IMR-90 (cell line): Measurements from ENCODE around the gene TMEM128. TPM values are rescaled to one million over a fixed set of nuclear protein-coding genes. Genes with fewer than 3 reads are reported as not detected.

Experiments
- ATAC-seq: fragments of 200-7000 bp; cut with Tn5 transposase; 2 replicates; pipeline ENCODE4 v1.9.1; 2020; ENCODE audit warnings: low read depth, mild to moderate bottlenecking, moderate library complexity
- BruUV-seq: library from RNA; stranded (reverse); fragments of 400-500 nt; replicated peaks from 2 replicates; lab custom pipeline; 2021; lab: Mats Ljungman, UMichigan
- CTCF ChIA-PET: fragments of 300-600 bp; formaldehyde crosslinking; extraction: SDS; loops from one replicate; lab custom pipeline; 2021; ENCODE audit warnings: antibody characterized with exemption; lab: Yijun Ruan, JAX
- POLR2A ChIA-PET: fragments of 300-600 bp; sonication (Branson Sonifier 250); formaldehyde crosslinking; loops from one replicate; lab custom pipeline; 2022; ENCODE audit warnings: antibody characterized with exemption; ENCODE audit not compliant: unreplicated experiment; lab: Charles Lee
- DNase-seq: peaks from one replicate; pipeline ENCODE4 v3.0.0; 2013
- H2AFZ ChIP-seq: replicated peaks from 2 replicates; pipeline ENCODE3; 2013; ENCODE audit warnings: low read length, mild to moderate bottlenecking; ENCODE audit not compliant: poor library complexity
- H2AK5ac ChIP-seq: 2 replicates; pipeline ENCODE4 v1.6.1; 2013; ENCODE audit warnings: low read depth, low read length, inconsistent platforms
- H2AK9ac ChIP-seq: replicated peaks from 2 replicates; pipeline ENCODE3; 2013; ENCODE audit warnings: mild to moderate bottlenecking, low read depth, low read length, moderate library complexity; ENCODE audit not compliant: poor library complexity
- H2BK120ac ChIP-seq: 2 replicates; pipeline ENCODE4 v1.6.1; 2013; ENCODE audit warnings: low read depth, low read length, inconsistent platforms
- H2BK15ac ChIP-seq: 3 replicates; pipeline ENCODE4 v1.6.1; 2013; ENCODE audit warnings: low read depth, low read length, inconsistent platforms
- H2BK20ac ChIP-seq: 2 replicates; pipeline ENCODE4 v1.6.1; 2013; ENCODE audit warnings: low read depth, mild to moderate bottlenecking, inconsistent platforms, low read length, moderate library complexity
- H2BK5ac ChIP-seq: 2 replicates; pipeline ENCODE4 v1.6.1; 2013; ENCODE audit warnings: mild to moderate bottlenecking, low read depth, low read length, inconsistent platforms; ENCODE audit not compliant: poor library complexity, severe bottlenecking
- H3K14ac ChIP-seq: replicated peaks from 2 replicates; pipeline ENCODE4 v1.6.1; 2013; ENCODE audit warnings: low read depth, low read length, inconsistent platforms
- H3K18ac ChIP-seq: 2 replicates; pipeline ENCODE4 v1.6.1; 2013; ENCODE audit warnings: low read depth, low read length, control low read depth
- H3K23ac ChIP-seq: 2 replicates; pipeline ENCODE4 v1.6.1; 2013; ENCODE audit warnings: low read depth, low read length, inconsistent platforms
- H3K27ac ChIP-seq: 2 replicates; pipeline ENCODE4 v1.5.1; 2013; ENCODE audit warnings: mild to moderate bottlenecking, control low read depth, low read length; ENCODE audit not compliant: insufficient read depth
- H3K27me3 ChIP-seq: 2 replicates; pipeline ENCODE4 v1.6.1; 2013; ENCODE audit warnings: low read length; ENCODE audit not compliant: control insufficient read depth, insufficient read depth
- H3K36me3 ChIP-seq: 2 replicates; pipeline ENCODE4 v1.6.1; 2013; ENCODE audit warnings: low read length, mixed read lengths; ENCODE audit not compliant: control insufficient read depth, insufficient read depth
- H3K4ac ChIP-seq: 2 replicates; pipeline ENCODE4 v1.6.1; 2013; ENCODE audit warnings: low read depth, low read length, inconsistent platforms
- H3K4me1 ChIP-seq: 2 replicates; pipeline ENCODE4 v1.6.1; 2013; ENCODE audit warnings: low read length, mixed read lengths; ENCODE audit not compliant: control insufficient read depth, insufficient read depth
- H3K4me2 ChIP-seq: 2 replicates; pipeline ENCODE4 v1.6.1; 2013; ENCODE audit warnings: low read depth, mild to moderate bottlenecking, control low read depth, low read length, moderate library complexity
- H3K4me3 ChIP-seq: 2 replicates; pipeline ENCODE4 v1.5.1; 2013; ENCODE audit warnings: low read depth, mild to moderate bottlenecking, control low read depth, low read length, moderate library complexity; ENCODE audit not compliant: insufficient read depth
- H3K56ac ChIP-seq: 2 replicates; pipeline ENCODE4 v1.6.1; 2013; ENCODE audit warnings: low read length, inconsistent platforms; ENCODE audit not compliant: insufficient read depth; ENCODE audit errors: extremely low read depth
- H3K79me1 ChIP-seq, 2 experiments: 2 replicates each; pipeline ENCODE4 v1.6.1; 2013; ENCODE audit warnings: low read length in 2 of 2, inconsistent platforms in 1 of 2, low read depth in 1 of 2
- H3K9ac ChIP-seq: 2 replicates; pipeline ENCODE4 v1.6.1; 2013; ENCODE audit warnings: low read depth, low read length, control low read depth
- H3K9me1 ChIP-seq: 2 replicates; pipeline ENCODE4 v1.6.1; 2013; ENCODE audit warnings: low read length, inconsistent platforms; ENCODE audit not compliant: insufficient read depth
- H3K9me3 ChIP-seq: 2 replicates; pipeline ENCODE4 v1.6.1; 2013; ENCODE audit warnings: low read length; ENCODE audit not compliant: control insufficient read depth, insufficient read depth
- H4K20me1 ChIP-seq: 2 replicates; pipeline ENCODE4 v1.6.1; 2013; ENCODE audit warnings: low read length, inconsistent platforms; ENCODE audit not compliant: insufficient read depth
- H4K5ac ChIP-seq: 2 replicates; pipeline ENCODE4 v1.6.1; 2013; ENCODE audit warnings: mild to moderate bottlenecking, low read depth, low read length, control low read depth
- H4K8ac ChIP-seq, 2 experiments: 2 replicates each; pipeline ENCODE4 v1.6.1; 2013; ENCODE audit warnings: low read depth in 2 of 2, low read length in 2 of 2, control low read depth in 1 of 2, inconsistent platforms in 1 of 2
- H4K91ac ChIP-seq: 2 replicates; pipeline ENCODE4 v1.6.1; 2013; ENCODE audit warnings: low read depth, low read length, inconsistent platforms; ENCODE audit not compliant: insufficient read depth
- BHLHE40 ChIP-seq: fragments of 150-350 bp; IDR thresholded peaks from 2 replicates; pipeline ENCODE4 v1.6.1; 2016; ENCODE audit warnings: mild to moderate bottlenecking, low read depth, low read length
- CEBPB ChIP-seq: IDR thresholded peaks from 2 replicates; pipeline ENCODE4 v1.6.1; 2012; ENCODE audit warnings: low read depth, low read length, improper control_type of control experiment
- FOS ChIP-seq: fragments of 150-350 bp; IDR thresholded peaks from 2 replicates; pipeline ENCODE4 v1.6.1; 2016; ENCODE audit warnings: low read depth, low read length
- MAFK ChIP-seq: IDR thresholded peaks from 2 replicates; pipeline ENCODE4 v1.6.1; 2012; ENCODE audit warnings: low read depth, low read length, improper control_type of control experiment
- MAZ ChIP-seq: IDR thresholded peaks from 2 replicates; pipeline ENCODE4 v1.6.1; 2012; ENCODE audit warnings: low read depth, mild to moderate bottlenecking, low read length, improper control_type of control experiment, moderate library complexity, borderline replicate concordance
- MXI1 ChIP-seq: IDR thresholded peaks from 2 replicates; pipeline ENCODE4 v1.6.1; 2012; ENCODE audit warnings: low read depth, mild to moderate bottlenecking, low read length, moderate library complexity, borderline replicate concordance
- NFE2L2 ChIP-seq: fragments of 150-350 bp; IDR thresholded peaks from 2 replicates; pipeline ENCODE4 v1.6.1; 2016; ENCODE audit warnings: low read depth, mild to moderate bottlenecking, low read length
- POLR2A ChIP-seq: IDR thresholded peaks from 2 replicates; pipeline ENCODE4 v1.6.1; 2012; ENCODE audit warnings: mild to moderate bottlenecking, low read depth, low read length
- RAD21 ChIP-seq: IDR thresholded peaks from 2 replicates; pipeline ENCODE4 v1.6.1; 2012; ENCODE audit warnings: low read length, improper control_type of control experiment
- RCOR1 ChIP-seq: IDR thresholded peaks from 2 replicates; pipeline ENCODE4 v1.6.1; 2012; ENCODE audit warnings: mild to moderate bottlenecking, low read length, improper control_type of control experiment; ENCODE audit not compliant: insufficient replicate concordance
- RFX5 ChIP-seq: IDR thresholded peaks from 2 replicates; pipeline ENCODE4 v1.8.0; 2012; ENCODE audit warnings: low read depth, mild to moderate bottlenecking, low read length, moderate library complexity
- SMC3 ChIP-seq: fragments of 150-350 bp; IDR thresholded peaks from 2 replicates; pipeline ENCODE4 v1.6.1; 2016; ENCODE audit warnings: low read depth, mild to moderate bottlenecking, antibody characterized with exemption, low read length, moderate library complexity
- WGBS, 2 experiments: methylation state at CpG; one replicate each; pipeline versions ENCODE4 v1.1.5 to v1.1.7; 2013; ENCODE audit warnings: missing lambda C conversion rate in 2 of 2; ENCODE audit not compliant: insufficient read length in 1 of 2; ENCODE audit errors: extremely low coverage in 2 of 2; 5-methylcytosine and 5-hydroxymethylcytosine counted together
- dilution Hi-C: fragments of 300-500 bp; cut with HindIII; formaldehyde crosslinking; loops from one replicate; pipeline ENCODE4 v1.14.3; 2018; ENCODE audit warnings: low sequenced_read_pairs; ENCODE audit not compliant: unreplicated experiment
- in situ Hi-C: fragments of 300-500 bp; cut with MboI; formaldehyde crosslinking; loops from 3 replicates; pipeline ENCODE4 v1.14.3; 2019; ENCODE audit warnings: low sequenced_read_pairs, inconsistent platforms, mixed read lengths
- intact Hi-C: fragments of 100-400 bp; cut with micrococcal nuclease; formaldehyde crosslinking; loops from 2 replicates; pipeline ENCODE4 v1.10.0; 2022
- polyA plus RNA-seq, 3 experiments: library from polyadenylated mRNA; depleted of rRNA; stranded (reverse); fragments of >200 nt; gene quantifications; 2 replicates each; pipeline ENCODE4 v1.2.3, GENCODE V29; 2012; ENCODE audit warnings: low replicate concordance in 1 of 3
- total RNA-seq: library from RNA; depleted of rRNA; stranded (reverse); fragments of >200 nt; gene quantifications from 2 replicates; pipeline ENCODE4 v1.2.3, GENCODE V29; 2012
- TF ChIP-seq, protein P1 (sequence below): fragments of 150-350 bp; IDR thresholded peaks from 2 replicates; pipeline ENCODE4 v1.6.1; 2016; ENCODE audit warnings: low read depth, mild to moderate bottlenecking, low read length, moderate library complexity, borderline replicate concordance
- TF ChIP-seq, protein P2 (sequence below): fragments of 150-350 bp; IDR thresholded peaks from 2 replicates; pipeline ENCODE4 v1.6.1; 2017; ENCODE audit warnings: mild to moderate bottlenecking, antibody characterized with exemption, low read length, low read depth

The TMEM128 gene
- total and polyA plus RNA-seq, 2 of the 4 experiments (the other 2 are of a cell fraction) = 21.9 to 22.6 TPM

DNA sequence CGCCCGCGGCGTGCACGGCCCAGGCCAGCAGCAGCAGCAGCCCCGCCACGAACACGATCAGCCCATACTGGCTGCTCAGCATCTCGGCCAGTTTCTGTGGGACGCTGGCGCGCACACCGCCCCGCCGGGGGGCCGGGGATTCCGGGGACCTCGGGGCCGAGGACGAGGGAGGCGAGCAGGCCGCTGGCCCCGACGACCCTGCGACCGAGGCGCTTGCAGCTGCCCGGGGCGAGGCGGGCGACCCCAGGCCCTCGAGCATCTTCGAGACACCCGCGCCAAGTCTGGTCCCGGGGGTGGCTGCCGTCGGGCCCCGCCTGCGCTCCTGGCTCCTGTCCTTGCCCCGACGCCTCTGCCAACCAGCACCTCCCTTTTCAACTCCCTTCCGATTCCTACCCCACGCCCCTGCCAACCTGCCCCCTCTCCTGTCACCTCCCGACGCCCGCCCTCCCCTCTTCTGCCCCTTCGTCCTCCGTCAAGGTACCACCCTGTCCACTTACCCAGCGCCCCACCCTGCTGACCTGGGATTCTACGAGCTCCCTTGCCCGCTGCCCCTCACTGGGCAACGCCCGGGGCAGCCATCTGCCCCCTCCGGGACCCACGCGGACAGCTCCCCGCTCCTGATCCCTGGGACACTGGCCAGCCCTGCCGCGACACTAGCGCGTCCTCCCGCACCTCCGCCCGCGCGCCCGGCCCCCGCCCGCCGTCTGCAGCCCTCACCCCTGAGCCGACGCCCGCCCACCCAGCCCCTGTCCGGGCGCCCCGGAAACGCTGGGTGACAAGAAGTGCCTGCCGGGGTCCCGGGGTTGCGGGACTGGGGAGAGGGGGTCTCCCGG, 21.2 kb downstream of the TMEM128 start, which contains the start of gene OTOP1 (continued):
- TF ChIP-seq FOS = no peak

DNA sequence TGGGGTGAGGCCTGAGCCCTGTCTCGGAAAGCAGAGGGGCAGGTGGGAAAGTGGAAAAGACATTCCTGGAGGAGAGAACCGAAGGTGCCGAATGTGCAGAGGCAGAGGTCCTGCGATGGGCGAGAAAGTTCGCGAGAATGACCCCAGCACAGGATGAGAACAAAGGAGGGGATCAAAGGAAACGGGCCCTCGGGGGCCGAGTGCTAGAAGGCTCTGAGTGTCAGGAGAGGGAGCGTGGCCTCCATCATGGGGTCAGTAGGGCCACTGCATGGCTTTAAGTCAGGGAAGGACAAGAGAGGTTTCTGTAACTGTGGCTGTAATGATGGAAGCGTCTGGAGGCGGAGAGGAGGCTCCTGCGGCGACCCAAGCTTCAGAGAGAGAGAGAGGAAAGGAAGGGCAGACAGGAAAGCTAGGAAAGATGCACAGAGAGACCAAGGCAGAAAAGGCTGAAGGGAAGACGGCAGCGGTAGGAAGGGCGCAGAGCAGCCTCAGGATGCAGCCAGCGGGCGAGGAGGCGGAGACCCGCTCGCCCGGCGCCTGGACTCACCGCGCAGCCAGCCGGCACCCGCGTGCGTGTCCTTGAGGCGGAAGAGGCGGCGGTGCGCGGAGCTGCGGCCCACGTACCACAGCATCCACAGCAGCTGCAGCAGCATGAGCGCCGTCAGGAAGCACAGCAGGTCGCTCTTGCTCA, 22.0 kb downstream of the TMEM128 start:
- DNase-seq = peak; percentile 2
- H4K91ac ChIP-seq = no peak overlapping the region
- CTCF ChIA-PET = no interaction called here
- H3K9me1 ChIP-seq = no peaks in the 10 kb centered on the region
- no peak overlapping the region for H3K4ac ChIP-seq
- WGBS, 2 experiments = 25% methylated on average over 4 of the region's 41 CpGs; no CpG with 5 or more reads in 1 of the 2 experiments
- H2BK5ac ChIP-seq = no peak overlapping the region
- dilution Hi-C loops (no loop called here), in situ Hi-C loops (no loop called here), intact Hi-C loops (no loop called here)
- H3K18ac ChIP-seq = no peak overlapping the region
- H3K79me1 ChIP-seq = no peaks in the 10 kb centered on the region
- H3K27ac ChIP-seq = no peak overlapping the region
- peaks cover 4% of the 10 kb centered on the region; the same call in 1 of the 2 replicates for H3K9me3 ChIP-seq
- no peak overlapping the region for H2BK20ac ChIP-seq
- H2BK15ac ChIP-seq = no peak overlapping the region
- H3K4me3 ChIP-seq = no peak overlapping the region
- H3K56ac ChIP-seq = no peak overlapping the region
- no peak for ATAC-seq
- H3K36me3 ChIP-seq = no peaks in the 10 kb centered on the region
- H4K20me1 ChIP-seq = no peaks in the 10 kb centered on the region
- no peak overlapping the region for H2AFZ ChIP-seq
- peaks cover 44% of the 10 kb centered on the region for H3K27me3 ChIP-seq
- H3K14ac ChIP-seq = no peak overlapping the region
- H2AK9ac ChIP-seq = no peak overlapping the region
- no TSS peak for BruUV-seq
- H4K8ac ChIP-seq = no peak overlapping the region
- H3K4me1 ChIP-seq = no peaks in the 10 kb centered on the region
- no peak overlapping the region for H3K4me2 ChIP-seq
- no peak overlapping the region for H3K9ac ChIP-seq
- no peak overlapping the region for H3K23ac ChIP-seq
- no peak overlapping the region for H2BK120ac ChIP-seq
- H4K5ac ChIP-seq = no peak overlapping the region
- no peak overlapping the region for H2AK5ac ChIP-seq
- POLR2A ChIA-PET = no interaction called here
- TF ChIP-seq NFE2L2 = no peak
- no peak for TF ChIP-seq MAZ
- TF ChIP-seq POLR2A = no peak
- no peak for TF ChIP-seq FOS
- TF ChIP-seq RAD21 = no peak
- TF ChIP-seq MXI1 = no peak
- TF ChIP-seq, protein P1, sequence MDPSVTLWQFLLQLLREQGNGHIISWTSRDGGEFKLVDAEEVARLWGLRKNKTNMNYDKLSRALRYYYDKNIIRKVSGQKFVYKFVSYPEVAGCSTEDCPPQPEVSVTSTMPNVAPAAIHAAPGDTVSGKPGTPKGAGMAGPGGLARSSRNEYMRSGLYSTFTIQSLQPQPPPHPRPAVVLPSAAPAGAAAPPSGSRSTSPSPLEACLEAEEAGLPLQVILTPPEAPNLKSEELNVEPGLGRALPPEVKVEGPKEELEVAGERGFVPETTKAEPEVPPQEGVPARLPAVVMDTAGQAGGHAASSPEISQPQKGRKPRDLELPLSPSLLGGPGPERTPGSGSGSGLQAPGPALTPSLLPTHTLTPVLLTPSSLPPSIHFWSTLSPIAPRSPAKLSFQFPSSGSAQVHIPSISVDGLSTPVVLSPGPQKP = no peak
- TF ChIP-seq SMC3 = no peak
- TF ChIP-seq MAFK = no peak
- TF ChIP-seq RFX5 = no peak
- TF ChIP-seq RCOR1 = no peak
- TF ChIP-seq, protein P2, sequence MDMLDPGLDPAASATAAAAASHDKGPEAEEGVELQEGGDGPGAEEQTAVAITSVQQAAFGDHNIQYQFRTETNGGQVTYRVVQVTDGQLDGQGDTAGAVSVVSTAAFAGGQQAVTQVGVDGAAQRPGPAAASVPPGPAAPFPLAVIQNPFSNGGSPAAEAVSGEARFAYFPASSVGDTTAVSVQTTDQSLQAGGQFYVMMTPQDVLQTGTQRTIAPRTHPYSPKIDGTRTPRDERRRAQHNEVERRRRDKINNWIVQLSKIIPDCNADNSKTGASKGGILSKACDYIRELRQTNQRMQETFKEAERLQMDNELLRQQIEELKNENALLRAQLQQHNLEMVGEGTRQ = no peak
- TF ChIP-seq BHLHE40 = no peak
- TF ChIP-seq CEBPB = no peak
